ENCODE results near the gene NKAIN2.

NKAIN2 gene

GRCh38 chr6:123873974-123874373 is 70.3 kb downstream of the NKAIN2 start:
- no peak for ATAC-seq
- TF ChIP-seq BACH2 (CRISPR knock-in tag; IDR thresholded peaks at IDR 0.05; ENCODE audit: borderline replicate concordance) (no peak), RARB (CRISPR knock-in tag; IDR thresholded peaks at IDR 0.05) (no peak), ZNF70 (CRISPR knock-in tag; IDR thresholded peaks at IDR 0.05) (no peak), PATZ1 (CRISPR knock-in tag; IDR thresholded peaks at IDR 0.05; ENCODE audit: borderline replicate concordance) (no peak), ZNF565 (CRISPR knock-in tag; conservative IDR thresholded peaks at IDR 0.05; ENCODE audit: low read depth) (no peak), CREB5 (CRISPR knock-in tag; IDR thresholded peaks at IDR 0.05; ENCODE audit: low read depth) (no peak), ZFP30 (CRISPR knock-in tag; IDR thresholded peaks at IDR 0.05) (no peak), ARNTL (CRISPR knock-in tag; IDR thresholded peaks at IDR 0.05; ENCODE audit: borderline replicate concordance, low read depth) (no peak), ESRRG (CRISPR knock-in tag; IDR thresholded peaks at IDR 0.05) (no peak), CSDC2 (CRISPR knock-in tag; IDR thresholded peaks at IDR 0.05) (no peak)

- TF ChIP-seq SNAI2 (CRISPR knock-in tag; IDR thresholded peaks at IDR 0.05) (no peak), PPARA (CRISPR knock-in tag; IDR thresholded peaks at IDR 0.05; ENCODE audit: borderline replicate concordance) (no peak), TSHZ2 (CRISPR knock-in tag; IDR thresholded peaks at IDR 0.05) (no peak), ZNF70 (CRISPR knock-in tag; IDR thresholded peaks at IDR 0.05) (no peak), ISL1 (CRISPR knock-in tag; IDR thresholded peaks at IDR 0.05) (no peak), CREB5 (CRISPR knock-in tag; IDR thresholded peaks at IDR 0.05; ENCODE audit: low read depth) (no peak), RARB (CRISPR knock-in tag; IDR thresholded peaks at IDR 0.05) (no peak), ZNF8 (CRISPR knock-in tag; IDR thresholded peaks at IDR 0.05) (no peak), PATZ1 (CRISPR knock-in tag; IDR thresholded peaks at IDR 0.05; ENCODE audit: borderline replicate concordance) (no peak), ZFP30 (CRISPR knock-in tag; IDR thresholded peaks at IDR 0.05) (no peak), CSRNP3 (CRISPR knock-in tag; IDR thresholded peaks at IDR 0.05) (no peak), OSR1 (CRISPR knock-in tag; IDR thresholded peaks at IDR 0.05) (no peak), BACH2 (CRISPR knock-in tag; IDR thresholded peaks at IDR 0.05; ENCODE audit: borderline replicate concordance) (no peak), CSDC2 (CRISPR knock-in tag; IDR thresholded peaks at IDR 0.05) (no peak), ZC3H10 (CRISPR knock-in tag; IDR thresholded peaks at IDR 0.05) (no peak), TOX (CRISPR knock-in tag; IDR thresholded peaks at IDR 0.05; ENCODE audit: borderline replicate concordance) (no peak), ZFP3 (CRISPR knock-in tag; IDR thresholded peaks at IDR 0.05) (no peak), POU6F1 (CRISPR knock-in tag; IDR thresholded peaks at IDR 0.05; ENCODE audit: borderline replicate concordance, low read depth) (no peak), ARNTL (CRISPR knock-in tag; IDR thresholded peaks at IDR 0.05; ENCODE audit: borderline replicate concordance, low read depth) (no peak), TCF4 (CRISPR knock-in tag; IDR thresholded peaks at IDR 0.05; ENCODE audit: borderline replicate concordance) (no peak)
Measured at GRCh38 chr6:123875784-123876183, 72.1 kb downstream of the NKAIN2 start.

More at GRCh38 chr6:123875784-123876183, 72.1 kb downstream of the NKAIN2 start:
- no peak for ATAC-seq
